Lung (tissue), 12 donors: ENCODE data around the gene FAM9C. TPM values are rescaled to one million over a fixed set of nuclear protein-coding genes. Genes with fewer than 3 reads are reported as not detected.

Source experiments
- ATAC-seq: fragments of 200-7000 bp; cut with Tn5 transposase; one replicate; pipeline ENCODE4 v1.9.1; 2020; ENCODE audit warnings: moderate number of reproducible peaks; ENCODE audit not compliant: insufficient read depth, low FRiP score
- DNase-seq, 3 donors: peaks; one replicate each; pipeline ENCODE4 v3.0.0-alpha.2; 2013 to 2017
- H3K27ac ChIP-seq, 2 donors: one replicate each; pipeline ENCODE4 v1.5.1; 2013; ENCODE audit warnings: mild to moderate bottlenecking in 2 of 2, moderate library complexity in 2 of 2, control low read depth in 1 of 2, inconsistent platforms in 1 of 2, low read depth in 1 of 2, low read length in 1 of 2
- H3K27me3 ChIP-seq, 3 donors: one replicate each; pipeline ENCODE4 v1.5.1; 2013; ENCODE audit warnings: low read length in 2 of 3; ENCODE audit not compliant: control insufficient read depth in 3 of 3, insufficient read depth in 3 of 3
- H3K36me3 ChIP-seq, 4 donors: one replicate each; pipeline ENCODE4 v1.5.1; 2013; ENCODE audit warnings: low read length in 4 of 4, mild to moderate bottlenecking in 1 of 4, moderate library complexity in 1 of 4; ENCODE audit not compliant: control insufficient read depth in 4 of 4, insufficient read depth in 4 of 4
- H3K4me1 ChIP-seq, 5 donors: one replicate each; pipeline ENCODE4 v1.5.1; 2013; ENCODE audit warnings: low read length in 5 of 5, mild to moderate bottlenecking in 2 of 5, moderate library complexity in 1 of 5; ENCODE audit not compliant: control insufficient read depth in 5 of 5, insufficient read depth in 5 of 5
- H3K4me3 ChIP-seq: one replicate; pipeline ENCODE4 v1.5.1; 2013; ENCODE audit warnings: mild to moderate bottlenecking, control low read depth, moderate library complexity
- H3K9ac ChIP-seq, 2 donors: one replicate each; pipeline ENCODE4 v1.5.1; 2013; ENCODE audit warnings: low read length in 2 of 2, control low read depth in 1 of 2; ENCODE audit not compliant: insufficient read depth in 1 of 2
- H3K9me3 ChIP-seq, 4 donors: one replicate each; pipeline ENCODE4 v1.5.1; 2013; ENCODE audit warnings: low read length in 3 of 4, mild to moderate bottlenecking in 1 of 4, moderate library complexity in 1 of 4; ENCODE audit not compliant: control insufficient read depth in 4 of 4, insufficient read depth in 3 of 4
- WGBS, 2 donors: extraction: QIAGEN DNeasy Blood & Tissue Kit; methylation state at CpG; one replicate each; pipeline ENCODE4 v1.1.7; 2013; 5-methylcytosine and 5-hydroxymethylcytosine counted together
- polyA plus RNA-seq, 2 donors: library from polyadenylated mRNA; stranded (reverse); fragments of 200-250 nt; gene quantifications; one replicate each; pipeline ENCODE4 v1.2.1, GENCODE V29; 2013
- total RNA-seq, 2 donors: library from RNA; depleted of rRNA in 1 of 2; stranded (reverse); fragments of >200 nt in 1 of 2; gene quantifications; one replicate each; pipeline ENCODE4 v1.2.1, GENCODE V29; 2014 to 2021
- TF ChIP-seq, protein P1 (sequence below): IDR thresholded peaks from 2 replicates; pipeline ENCODE4 v1.5.1; 2012; ENCODE audit warnings: mild to moderate bottlenecking; ENCODE audit errors: control extremely low read depth, extremely low read depth
- donor health status: control.
- donor health status: control.
- donor health status: Bipolar disorder and iron deficiency.
- donor health status: healthy.
- donor health status: DM: yes; HTN: yes; CAD: no.

FAM9C gene
- total and polyA plus RNA-seq, 4 donors, result 0.01 to 0.28 (median 0.09) TPM; not detected in 1

DNA sequence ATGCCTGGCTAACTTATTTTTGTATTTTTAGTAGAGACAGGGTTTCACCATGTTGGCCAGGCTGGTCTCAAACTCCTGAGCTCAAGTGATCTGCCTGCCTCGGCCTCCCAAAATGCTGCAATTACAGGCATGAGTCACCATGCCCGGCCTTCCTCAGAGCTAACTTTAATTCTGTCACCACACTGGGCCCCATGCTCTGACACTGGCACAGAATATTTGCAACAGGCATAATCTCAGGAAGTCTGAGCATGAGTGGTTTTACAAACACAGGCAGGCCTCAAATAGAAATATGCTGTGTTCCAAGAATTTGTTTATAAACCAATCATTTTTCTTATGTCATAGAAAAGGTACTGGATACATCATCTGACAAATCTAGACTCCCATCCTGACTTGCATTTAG, 32.7 kb upstream of the FAM9C start:
- H3K4me3 ChIP-seq, result no peak overlapping the region
- DNase-seq, result peak in 1 of 3 donors; percentile 41
- H3K4me1 ChIP-seq, result peaks cover 0 to 13% (median 5%) of the 10 kb centered on the region in 5 donors
- WGBS, 2 donors, result 3 to 48% methylated on average over 2 of the region's 2 CpGs
- H3K27ac ChIP-seq, result no peak overlapping the region
- H3K9me3 ChIP-seq, result peaks cover 0 to 3% (median 0%) of the 10 kb centered on the region in 4 donors
- no peak overlapping the region for H3K9ac ChIP-seq
- TF ChIP-seq, protein P1, sequence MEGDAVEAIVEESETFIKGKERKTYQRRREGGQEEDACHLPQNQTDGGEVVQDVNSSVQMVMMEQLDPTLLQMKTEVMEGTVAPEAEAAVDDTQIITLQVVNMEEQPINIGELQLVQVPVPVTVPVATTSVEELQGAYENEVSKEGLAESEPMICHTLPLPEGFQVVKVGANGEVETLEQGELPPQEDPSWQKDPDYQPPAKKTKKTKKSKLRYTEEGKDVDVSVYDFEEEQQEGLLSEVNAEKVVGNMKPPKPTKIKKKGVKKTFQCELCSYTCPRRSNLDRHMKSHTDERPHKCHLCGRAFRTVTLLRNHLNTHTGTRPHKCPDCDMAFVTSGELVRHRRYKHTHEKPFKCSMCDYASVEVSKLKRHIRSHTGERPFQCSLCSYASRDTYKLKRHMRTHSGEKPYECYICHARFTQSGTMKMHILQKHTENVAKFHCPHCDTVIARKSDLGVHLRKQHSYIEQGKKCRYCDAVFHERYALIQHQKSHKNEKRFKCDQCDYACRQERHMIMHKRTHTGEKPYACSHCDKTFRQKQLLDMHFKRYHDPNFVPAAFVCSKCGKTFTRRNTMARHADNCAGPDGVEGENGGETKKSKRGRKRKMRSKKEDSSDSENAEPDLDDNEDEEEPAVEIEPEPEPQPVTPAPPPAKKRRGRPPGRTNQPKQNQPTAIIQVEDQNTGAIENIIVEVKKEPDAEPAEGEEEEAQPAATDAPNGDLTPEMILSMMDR, result no peak
- peaks cover 0 to 10% (median 5%) of the 10 kb centered on the region in 3 donors for H3K27me3 ChIP-seq
- no peak for ATAC-seq
- no peaks in the 10 kb centered on the region for H3K36me3 ChIP-seq

DNA sequence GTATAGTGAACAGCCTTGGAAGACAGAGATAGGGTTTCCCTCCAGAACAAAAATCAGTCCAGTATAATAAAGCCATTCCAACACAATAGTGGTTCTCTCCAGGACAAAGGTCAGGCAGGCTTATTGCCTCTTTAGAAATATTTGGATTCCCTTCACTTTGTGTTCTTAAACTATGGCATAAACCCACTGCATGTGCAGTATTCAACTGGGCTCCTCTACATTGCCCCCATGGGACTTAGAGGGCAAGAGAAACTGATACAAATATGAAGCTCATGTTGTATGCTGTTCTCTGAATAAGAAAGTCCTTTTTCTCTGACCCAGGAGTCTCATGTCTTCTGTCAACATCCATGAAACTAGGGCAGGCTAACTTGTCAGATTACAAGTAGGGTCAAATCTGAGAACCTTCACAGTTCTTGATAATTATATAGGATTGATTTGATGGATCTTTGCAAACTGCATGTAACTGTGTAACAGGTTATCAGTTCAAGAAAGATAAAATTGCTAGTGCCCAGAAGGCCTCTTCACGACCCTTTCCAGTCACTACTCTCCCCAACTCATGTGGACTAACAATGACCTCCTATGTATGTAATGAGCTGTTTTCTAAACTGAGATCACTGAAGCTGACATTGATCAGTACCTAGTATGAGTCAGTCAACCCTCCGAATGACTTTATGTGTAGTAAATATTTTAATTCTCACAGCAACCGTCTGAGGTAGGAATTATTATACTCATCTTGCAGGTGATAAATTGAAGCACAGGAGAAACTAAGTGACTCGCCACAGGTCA, 31.9 kb upstream of the FAM9C start:
- TF ChIP-seq, protein P1, result no peak
- H3K9ac ChIP-seq, result no peak overlapping the region
- no peaks in the 10 kb centered on the region for H3K36me3 ChIP-seq
- H3K27ac ChIP-seq, result no peak overlapping the region
- H3K4me1 ChIP-seq, result peaks cover 0 to 7% (median 0%) of the 10 kb centered on the region in 5 donors
- H3K4me3 ChIP-seq, result no peak overlapping the region
- no peak for ATAC-seq
- no peak for DNase-seq
- WGBS, 2 donors, result 84 to 94% methylated on average over 4 of the region's 4 CpGs
- H3K9me3 ChIP-seq, result peaks cover 0 to 3% (median 0%) of the 10 kb centered on the region in 4 donors
- H3K27me3 ChIP-seq, result peaks cover 0 to 10% (median 5%) of the 10 kb centered on the region in 3 donors

DNA sequence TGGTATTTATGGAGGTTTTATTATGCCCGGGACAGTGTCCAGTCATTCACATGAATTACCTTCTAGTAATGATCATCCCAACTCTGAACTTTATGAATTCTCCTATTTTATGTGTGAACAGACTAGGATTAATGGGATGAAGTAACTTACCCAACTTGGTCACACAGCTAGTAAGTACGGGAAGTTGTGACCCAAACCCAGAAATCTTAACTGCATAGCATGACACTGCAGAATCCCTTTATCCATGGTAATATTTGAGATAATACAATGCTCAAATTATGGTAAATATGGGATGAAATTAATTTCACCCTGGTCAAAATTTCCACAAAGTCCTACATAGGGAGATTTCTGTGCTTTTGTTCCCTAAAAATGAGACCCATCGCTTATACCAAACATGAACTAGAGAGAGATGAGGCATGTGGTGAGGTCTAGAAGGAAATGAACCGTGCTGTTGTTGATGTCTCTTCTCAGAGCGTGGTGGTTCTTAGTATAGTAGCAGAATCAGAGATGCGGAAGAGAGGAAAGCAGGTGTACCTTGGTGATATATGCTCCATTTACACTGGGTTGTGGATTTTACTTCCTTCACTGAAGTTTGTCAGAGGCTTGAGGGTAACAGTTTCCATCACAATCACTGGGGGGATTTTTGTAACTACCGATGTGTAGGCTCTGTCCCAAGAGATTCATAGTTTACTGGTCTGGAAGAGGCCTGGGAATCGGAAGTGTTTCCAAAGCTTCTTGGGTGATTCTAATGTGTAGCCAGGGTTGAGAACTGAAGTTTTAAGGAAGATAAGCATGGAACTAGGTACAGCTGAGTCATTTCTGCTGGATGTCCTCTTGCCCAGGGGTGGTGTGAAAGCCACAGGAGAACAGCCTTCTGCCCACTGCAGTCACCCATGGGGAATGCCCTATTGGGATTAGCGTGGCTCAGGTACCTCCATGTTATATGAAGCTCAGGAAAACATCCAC, 30.2 kb upstream of the FAM9C start:
- H3K27ac ChIP-seq, result no peak overlapping the region
- peaks cover 0 to 5% (median 3%) of the 10 kb centered on the region in 3 donors for H3K27me3 ChIP-seq
- ATAC-seq, result no peak
- peaks cover 0 to 7% (median 2%) of the 10 kb centered on the region in 4 donors for H3K9me3 ChIP-seq
- WGBS, 2 donors, result 59 to 81% methylated on average over 9 of the region's 9 CpGs
- H3K4me3 ChIP-seq, result no peak overlapping the region
- TF ChIP-seq, protein P1, result no peak
- no peaks in the 10 kb centered on the region for H3K36me3 ChIP-seq
- H3K4me1 ChIP-seq, result peaks cover 0 to 3% (median 0%) of the 10 kb centered on the region in 5 donors
- no peak for DNase-seq
- H3K9ac ChIP-seq, result no peak overlapping the region
